ENCODE results near the gene EXOC3.

The EXOC3 gene

GRCh38 chr5:402615-403359 is 40.2 kb upstream of the EXOC3 start:
- POLR2A ChIA-PET (ENCODE audit: low non-redundant PET) = no interaction called here
- no peak overlapping the region for H3K27ac ChIP-seq
- no peak for DNase-seq (ENCODE audit: low spot score)
- CTCF ChIA-PET = no interaction called here
- no peak for TF ChIP-seq CTCF (conservative IDR thresholded peaks at IDR 0.05; ENCODE audit: low read depth)

- POLR2A ChIA-PET (ENCODE audit: low non-redundant PET) = no interaction called here
- H3K27ac ChIP-seq = no peak overlapping the region
Observed at GRCh38 chr5:403995-404394, 39.0 kb upstream of the EXOC3 start.

GRCh38 chr5:404666-405241 is 38.2 kb upstream of the EXOC3 start:
- no peak for DNase-seq (ENCODE audit: low spot score)
- TF ChIP-seq CTCF (conservative IDR thresholded peaks at IDR 0.05; ENCODE audit: low read depth) = no peak
- CTCF ChIA-PET = no interaction called here
- no peak overlapping the region for H3K27ac ChIP-seq
- POLR2A ChIA-PET (ENCODE audit: low non-redundant PET) = no interaction called here

More at GRCh38 chr5:403995-404394, 39.0 kb upstream of the EXOC3 start:
- DNase-seq (ENCODE audit: low spot score) = no peak
- CTCF ChIA-PET = interaction anchor here (0.6 kb wide), 1 partner anchor 33 kb away, joined by 3 read pairs; no protein-coding TSS in a partner anchor
- no peak for TF ChIP-seq CTCF (conservative IDR thresholded peaks at IDR 0.05; ENCODE audit: low read depth)

- H3K27ac ChIP-seq = no peak overlapping the region
- no peak for DNase-seq (ENCODE audit: low spot score)
- CTCF ChIA-PET = no interaction called here
- no peak for TF ChIP-seq CTCF (conservative IDR thresholded peaks at IDR 0.05; ENCODE audit: low read depth)
- POLR2A ChIA-PET (ENCODE audit: low non-redundant PET) = no interaction called here
Observed at GRCh38 chr5:405421-405820, 37.6 kb upstream of the EXOC3 start.

- DNase-seq (ENCODE audit: low spot score) = no peak
- POLR2A ChIA-PET (ENCODE audit: low non-redundant PET) = no interaction called here
- CTCF ChIA-PET = no interaction called here
Observed at GRCh38 chr5:406041-406440, 36.9 kb upstream of the EXOC3 start.

GRCh38 chr5:407051-407450 is 35.9 kb upstream of the EXOC3 start:
- no peak for TF ChIP-seq CTCF (conservative IDR thresholded peaks at IDR 0.05; ENCODE audit: low read depth)
- H3K27ac ChIP-seq = peak overlapping the region; percentile 70
- ChIA-PET CTCF (no interaction called here), POLR2A (ENCODE audit: low non-redundant PET) (no interaction called here)
- no peak for DNase-seq (ENCODE audit: low spot score)

More at GRCh38 chr5:406041-406440, 36.9 kb upstream of the EXOC3 start:
- TF ChIP-seq CTCF (conservative IDR thresholded peaks at IDR 0.05; ENCODE audit: low read depth) = no peak
- no peak overlapping the region for H3K27ac ChIP-seq
